WTC11 (cell line): ENCODE measurements around the gene COIL.

Source experiments
- ATF3 ChIP-seq: sonication (generic); formaldehyde crosslinking; conservative IDR thresholded peaks from 2 replicates; pipeline ENCODE4 v1.8.1; 2022; ENCODE audit warnings: mild to moderate bottlenecking, missing genetic modification reagents
- CTCF ChIP-seq: fragments of 200-600 bp; IDR thresholded peaks from 2 replicates; pipeline ENCODE4 v1.8.0; 2022; ENCODE audit warnings: antibody characterized with exemption
- HMGA2 ChIP-seq: fragments of 250-450 bp; sonication (Bioruptor Pico); IDR thresholded peaks from 2 replicates; pipeline ENCODE4 v1.4.0; 2021; ENCODE audit warnings: mild to moderate bottlenecking, moderate library complexity
- IRF2 ChIP-seq: sonication (generic); formaldehyde crosslinking; IDR thresholded peaks from 2 replicates; pipeline ENCODE4 v1.8.0; 2022; ENCODE audit warnings: low read depth, missing genetic modification reagents, borderline replicate concordance
- KAT7 ChIP-seq: sonication (generic); formaldehyde crosslinking; IDR thresholded peaks from 2 replicates; pipeline ENCODE4 v1.8.1; 2023; ENCODE audit warnings: missing genetic modification reagents, mild to moderate bottlenecking, borderline replicate concordance
- MAX ChIP-seq: sonication (generic); formaldehyde crosslinking; IDR thresholded peaks from 2 replicates; pipeline ENCODE4 v1.8.0; 2022; ENCODE audit warnings: mild to moderate bottlenecking, missing genetic modification reagents
- NFE2L1 ChIP-seq: sonication (generic); formaldehyde crosslinking; IDR thresholded peaks from 2 replicates; pipeline ENCODE4 v1.8.1; 2023; ENCODE audit warnings: missing genetic modification reagents
- NR2C2 ChIP-seq: sonication (generic); formaldehyde crosslinking; IDR thresholded peaks from 2 replicates; pipeline ENCODE4 v1.8.0; 2022; ENCODE audit warnings: mild to moderate bottlenecking, missing genetic modification reagents
- SMAD3 ChIP-seq: sonication (generic); formaldehyde crosslinking; IDR thresholded peaks from 2 replicates; pipeline ENCODE4 v1.8.0; 2022; ENCODE audit warnings: missing genetic modification reagents, mild to moderate bottlenecking, borderline replicate concordance
- USF2 ChIP-seq: sonication (generic); formaldehyde crosslinking; IDR thresholded peaks from 2 replicates; pipeline ENCODE4 v1.8.1; 2023; ENCODE audit warnings: mild to moderate bottlenecking, missing genetic modification reagents, moderate library complexity
- ZNF232 ChIP-seq: sonication (generic); formaldehyde crosslinking; IDR thresholded peaks from 2 replicates; pipeline ENCODE4 v1.8.0; 2022; ENCODE audit warnings: mild to moderate bottlenecking, missing genetic modification reagents
- ZNF532 ChIP-seq: fragments of 250-450 bp; sonication (Bioruptor Pico); IDR thresholded peaks from 2 replicates; pipeline ENCODE4 v1.9.0; 2021; ENCODE audit warnings: mild to moderate bottlenecking, borderline replicate concordance

GRCh38 chr17:56933151-56933745, 27.6 kb downstream of the COIL start:
- TF ChIP-seq NR2C2 (CRISPR knock-in tag) (no peak), CTCF (no peak), ZNF232 (CRISPR knock-in tag) (no peak), USF2 (CRISPR knock-in tag) (no peak), ATF3 (CRISPR knock-in tag) (no peak), IRF2 (CRISPR knock-in tag) (no peak), MAX (CRISPR knock-in tag) (no peak), SMAD3 (no peak), NFE2L1 (CRISPR knock-in tag) (no peak), KAT7 (CRISPR knock-in tag) (no peak), ZNF532 (no peak), HMGA2 (CRISPR knock-in tag) (no peak)
